ENCODE results near the gene IL5. TPM values are rescaled to one million over a fixed set of nuclear protein-coding genes. Genes with fewer than 3 reads are reported as not detected.

IL5 gene
- total and polyA plus RNA-seq, 2 of the 13 experiments (the other 11 are each of a cell fraction or from before 2014, with no cell fraction given), result not detected

- TF ChIP-seq ZFY (CRISPR knock-in tag; IDR thresholded peaks at IDR 0.05) (peak; percentile 84), ZNF746 (CRISPR knock-in tag; IDR thresholded peaks at IDR 0.05) (peak; percentile 58), ELF3 (CRISPR knock-in tag; IDR thresholded peaks at IDR 0.05) (peak; percentile 72), TAF1 (CRISPR knock-in tag; IDR thresholded peaks at IDR 0.05) (peak; percentile 53; the same call in 1 of the 2 replicates), SRY (CRISPR knock-in tag; IDR thresholded peaks at IDR 0.05) (peak; percentile 45; the same call in 1 of the 2 replicates), ZNF816 (CRISPR knock-in tag; IDR thresholded peaks at IDR 0.05; ENCODE audit: borderline replicate concordance) (0 out of 2 replicates have a peak, but pooled peaks have one; percentile 65), GMEB1 (CRISPR knock-in tag; IDR thresholded peaks at IDR 0.05; ENCODE audit: borderline replicate concordance) (no peak), SNAI1 (CRISPR knock-in tag; IDR thresholded peaks at IDR 0.05; ENCODE audit: borderline replicate concordance) (peak; percentile 84), HNF1B (CRISPR knock-in tag; IDR thresholded peaks at IDR 0.05) (peak; percentile 30; the same call in 1 of the 2 replicates), NONO (IDR thresholded peaks at IDR 0.05) (no peak), NONO (CRISPR knock-in tag; conservative IDR thresholded peaks at IDR 0.05) (peak; percentile 87), KAT2B (IDR thresholded peaks at IDR 0.05; ENCODE audit: borderline replicate concordance, low read depth, low read length) (no peak), ZNF335 (CRISPR knock-in tag; IDR thresholded peaks at IDR 0.05) (peak; percentile 89), DPF2 (CRISPR knock-in tag; IDR thresholded peaks at IDR 0.05; ENCODE audit: borderline replicate concordance, low read depth) (0 out of 2 replicates have a peak, but pooled peaks have one; percentile 24), RARA (CRISPR knock-in tag; IDR thresholded peaks at IDR 0.05) (no peak), PHF5A (CRISPR knock-in tag; IDR thresholded peaks at IDR 0.05; ENCODE audit: low read depth, unreplicated experiment) (no peak), ATF7 (IDR thresholded peaks at IDR 0.05) (no peak), ATF7 (CRISPR knock-in tag; IDR thresholded peaks at IDR 0.05) (no peak), SMAD1 (CRISPR knock-in tag; IDR thresholded peaks at IDR 0.05; ENCODE audit: borderline replicate concordance, low read depth) (no peak; the same call in 1 of the 2 replicates)
- TF ChIP-seq, protein P1, sequence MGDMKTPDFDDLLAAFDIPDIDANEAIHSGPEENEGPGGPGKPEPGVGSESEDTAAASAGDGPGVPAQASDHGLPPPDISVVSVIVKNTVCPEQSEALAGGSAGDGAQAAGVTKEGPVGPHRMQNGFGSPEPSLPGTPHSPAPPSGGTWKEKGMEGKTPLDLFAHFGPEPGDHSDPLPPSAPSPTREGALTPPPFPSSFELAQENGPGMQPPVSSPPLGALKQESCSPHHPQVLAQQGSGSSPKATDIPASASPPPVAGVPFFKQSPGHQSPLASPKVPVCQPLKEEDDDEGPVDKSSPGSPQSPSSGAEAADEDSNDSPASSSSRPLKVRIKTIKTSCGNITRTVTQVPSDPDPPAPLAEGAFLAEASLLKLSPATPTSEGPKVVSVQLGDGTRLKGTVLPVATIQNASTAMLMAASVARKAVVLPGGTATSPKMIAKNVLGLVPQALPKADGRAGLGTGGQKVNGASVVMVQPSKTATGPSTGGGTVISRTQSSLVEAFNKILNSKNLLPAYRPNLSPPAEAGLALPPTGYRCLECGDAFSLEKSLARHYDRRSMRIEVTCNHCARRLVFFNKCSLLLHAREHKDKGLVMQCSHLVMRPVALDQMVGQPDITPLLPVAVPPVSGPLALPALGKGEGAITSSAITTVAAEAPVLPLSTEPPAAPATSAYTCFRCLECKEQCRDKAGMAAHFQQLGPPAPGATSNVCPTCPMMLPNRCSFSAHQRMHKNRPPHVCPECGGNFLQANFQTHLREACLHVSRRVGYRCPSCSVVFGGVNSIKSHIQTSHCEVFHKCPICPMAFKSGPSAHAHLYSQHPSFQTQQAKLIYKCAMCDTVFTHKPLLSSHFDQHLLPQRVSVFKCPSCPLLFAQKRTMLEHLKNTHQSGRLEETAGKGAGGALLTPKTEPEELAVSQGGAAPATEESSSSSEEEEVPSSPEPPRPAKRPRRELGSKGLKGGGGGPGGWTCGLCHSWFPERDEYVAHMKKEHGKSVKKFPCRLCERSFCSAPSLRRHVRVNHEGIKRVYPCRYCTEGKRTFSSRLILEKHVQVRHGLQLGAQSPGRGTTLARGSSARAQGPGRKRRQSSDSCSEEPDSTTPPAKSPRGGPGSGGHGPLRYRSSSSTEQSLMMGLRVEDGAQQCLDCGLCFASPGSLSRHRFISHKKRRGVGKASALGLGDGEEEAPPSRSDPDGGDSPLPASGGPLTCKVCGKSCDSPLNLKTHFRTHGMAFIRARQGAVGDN (CRISPR knock-in tag; IDR thresholded peaks at IDR 0.05), result peak; percentile 72
These were observed 46.5 kb downstream of the IL5 start (continued) for GRCh38 chr5:132496631-132497487.

All from HepG2 (cell line).